Neural progenitor cell (in vitro differentiated cells): ENCODE measurements around the gene RPTOR. TPM values are rescaled to one million over a fixed set of nuclear protein-coding genes. Genes with fewer than 3 reads are reported as not detected.

Source experiments
- DNase-seq: peaks from one replicate; pipeline ENCODE4 v3.0.0-alpha.2; 2016; ENCODE audit warnings: low spot score
- H2AFZ ChIP-seq: fragments of 200-600 bp; sonication (generic); replicated peaks from 2 replicates; pipeline ENCODE4 v1.6.1; 2016; ENCODE audit warnings: antibody characterized with exemption
- H3F3A ChIP-seq: fragments of 200-600 bp; sonication (generic); 2 replicates; pipeline ENCODE4 v1.6.1; 2016; ENCODE audit warnings: antibody characterized with exemption, low read depth
- H3K27ac ChIP-seq: fragments of 200-600 bp; sonication (generic); 2 replicates; pipeline ENCODE4 v1.5.1; 2016; ENCODE audit warnings: mild to moderate bottlenecking
- H3K27me3 ChIP-seq: fragments of 200-600 bp; sonication (generic); 2 replicates; pipeline ENCODE4 v1.6.1; 2016; ENCODE audit warnings: mild to moderate bottlenecking, moderate library complexity
- H3K36me3 ChIP-seq: fragments of 200-600 bp; sonication (generic); 2 replicates; pipeline ENCODE4 v1.5.1; 2016
- H3K4me1 ChIP-seq: fragments of 200-600 bp; sonication (generic); 2 replicates; pipeline ENCODE4 v1.6.1; 2016; ENCODE audit warnings: mixed run types
- H3K4me2 ChIP-seq: fragments of 200-600 bp; sonication (generic); 2 replicates; pipeline ENCODE4 v1.6.1; 2016
- H3K4me3 ChIP-seq: fragments of 200-600 bp; sonication (generic); 2 replicates; pipeline ENCODE4 v1.5.1; 2016
- H3K79me2 ChIP-seq: fragments of 200-600 bp; sonication (generic); 2 replicates; pipeline ENCODE4 v1.6.1; 2016; ENCODE audit warnings: low read depth
- H3K9ac ChIP-seq: fragments of 200-600 bp; sonication (generic); 2 replicates; pipeline ENCODE4 v1.6.1; 2016
- H3K9me3 ChIP-seq: fragments of 200-600 bp; sonication (generic); 2 replicates; pipeline ENCODE4 v1.5.1; 2016; ENCODE audit warnings: low read depth
- H4K20me1 ChIP-seq: fragments of 200-600 bp; sonication (generic); 2 replicates; pipeline ENCODE4 v1.6.1; 2016; ENCODE audit warnings: low read depth
- H3K27ac Mint-ChIP-seq: 3 replicates; pipeline ENCODE4 v1.8.0; 2021; ENCODE audit warnings: mixed read lengths
- H3K27me3 Mint-ChIP-seq: 2 replicates; pipeline ENCODE4 v1.8.0; 2022; ENCODE audit warnings: low read depth, mild to moderate bottlenecking, inconsistent platforms, moderate library complexity, mixed read lengths; ENCODE audit not compliant: insufficient read depth
- H3K36me3 Mint-ChIP-seq: 3 replicates; pipeline ENCODE4 v1.8.0; 2021; ENCODE audit warnings: mixed read lengths
- H3K4me1 Mint-ChIP-seq: 3 replicates; pipeline ENCODE4 v1.8.0; 2021; ENCODE audit warnings: mixed read lengths
- H3K4me3 Mint-ChIP-seq: 3 replicates; pipeline ENCODE4 v1.8.0; 2021; ENCODE audit warnings: mild to moderate bottlenecking, moderate library complexity, mixed read lengths
- H3K9me3 Mint-ChIP-seq: 3 replicates; pipeline ENCODE4 v1.8.0; 2020; ENCODE audit warnings: mixed read lengths
- CTCF ChIP-seq: fragments of 200-600 bp; sonication (generic); IDR thresholded peaks from 2 replicates; pipeline ENCODE4 v1.5.1; 2017; ENCODE audit warnings: antibody characterized with exemption, mild to moderate bottlenecking
- EZH2 ChIP-seq: fragments of 200-600 bp; sonication (generic); IDR thresholded peaks from 2 replicates; pipeline ENCODE4 v1.6.1; 2017; ENCODE audit warnings: antibody characterized with exemption, mild to moderate bottlenecking, moderate library complexity
- EZH2phosphoT487 ChIP-seq: fragments of 200-600 bp; sonication (generic); IDR thresholded peaks from 2 replicates; pipeline ENCODE4 v1.6.1; 2017; ENCODE audit warnings: antibody characterized with exemption
- total RNA-seq: library from RNA; depleted of rRNA; stranded (reverse); fragments of >200 nt; gene quantifications from 2 replicates; pipeline ENCODE4 v1.2.3, GENCODE V29; 2015; ENCODE audit warnings: low replicate concordance

Gene RPTOR
- total RNA-seq, 1 donor from 2014 or later = 7.4 TPM

GRCh38 chr17:80749611-80750010 lies 205.0 kb downstream of the RPTOR start:
- Histone ChIP-seq H4K20me1 (no peaks in the 10 kb centered on the region), H3F3A (peaks cover 28% of the 10 kb centered on the region), H3K4me3 (no peak overlapping the region), H3K36me3 (no peaks in the 10 kb centered on the region), H3K4me2 (no peak overlapping the region), H3K4me1 (peaks cover 21% of the 10 kb centered on the region), H2AFZ (no peak overlapping the region), H3K9ac (no peak overlapping the region), H3K27ac (no peak overlapping the region), H3K9me3 (no peaks in the 10 kb centered on the region), H3K79me2 (no peaks in the 10 kb centered on the region), H3K27me3 (no peaks in the 10 kb centered on the region)
- DNase-seq = no peak
- H3K9me3 Mint-ChIP-seq = no peaks in the 10 kb centered on the region
- peaks cover 22% of the 10 kb centered on the region for H3K4me1 Mint-ChIP-seq
- no peak for TF ChIP-seq EZH2phosphoT487
- no peak for TF ChIP-seq CTCF
- no peak for TF ChIP-seq EZH2
- H3K4me3 Mint-ChIP-seq = no peak overlapping the region
- H3K27me3 Mint-ChIP-seq = no peaks in the 10 kb centered on the region
- H3K36me3 Mint-ChIP-seq = peaks cover 12% of the 10 kb centered on the region
- no peak overlapping the region for H3K27ac Mint-ChIP-seq

GRCh38 chr17:80750263-80750662 lies 205.6 kb downstream of the RPTOR start:
- H3K4me2 ChIP-seq = no peak overlapping the region
- no peaks in the 10 kb centered on the region for H3K9me3 ChIP-seq
- no peaks in the 10 kb centered on the region for H3K36me3 ChIP-seq
- no peak overlapping the region for H2AFZ ChIP-seq
- H3K4me3 Mint-ChIP-seq = no peak overlapping the region
- peaks cover 21% of the 10 kb centered on the region for H3K4me1 ChIP-seq
- H3K4me3 ChIP-seq = no peak overlapping the region
- no peak overlapping the region for H3K27ac Mint-ChIP-seq
- H3K4me1 Mint-ChIP-seq = peaks cover 22% of the 10 kb centered on the region
- no peaks in the 10 kb centered on the region for H3K27me3 ChIP-seq
- no peaks in the 10 kb centered on the region for H3K79me2 ChIP-seq
- no peaks in the 10 kb centered on the region for H3K27me3 Mint-ChIP-seq
- no peak overlapping the region for H3K27ac ChIP-seq
- TF ChIP-seq CTCF = no peak
- no peak for TF ChIP-seq EZH2
- no peak for TF ChIP-seq EZH2phosphoT487
- no peaks in the 10 kb centered on the region for H4K20me1 ChIP-seq
- peaks cover 28% of the 10 kb centered on the region for H3F3A ChIP-seq
- no peaks in the 10 kb centered on the region for H3K9me3 Mint-ChIP-seq
- DNase-seq = no peak
- peaks cover 12% of the 10 kb centered on the region for H3K36me3 Mint-ChIP-seq
- H3K9ac ChIP-seq = no peak overlapping the region

- peaks cover 22% of the 10 kb centered on the region for H3K4me1 Mint-ChIP-seq
- no peak overlapping the region for H3K9ac ChIP-seq
- no peaks in the 10 kb centered on the region for H3K27me3 Mint-ChIP-seq
- H3K36me3 ChIP-seq = no peaks in the 10 kb centered on the region
- H3K27ac ChIP-seq = peak overlapping the region; percentile 54
- peak overlapping the region; percentile 63 for H3K4me2 ChIP-seq
- peaks cover 21% of the 10 kb centered on the region for H3K4me1 ChIP-seq
- TF ChIP-seq EZH2 (no peak), CTCF (no peak), EZH2phosphoT487 (no peak)
- no peak overlapping the region for H3K4me3 ChIP-seq
- peak; percentile 54 for DNase-seq
- peaks cover 28% of the 10 kb centered on the region for H3F3A ChIP-seq
- no peak overlapping the region for H3K4me3 Mint-ChIP-seq
- H3K36me3 Mint-ChIP-seq = peaks cover 14% of the 10 kb centered on the region
- H3K27me3 ChIP-seq = no peaks in the 10 kb centered on the region
- no peaks in the 10 kb centered on the region for H3K79me2 ChIP-seq
- no peaks in the 10 kb centered on the region for H3K9me3 ChIP-seq
- H2AFZ ChIP-seq = no peak overlapping the region
- H4K20me1 ChIP-seq = no peaks in the 10 kb centered on the region
- peak overlapping the region; percentile 67 for H3K27ac Mint-ChIP-seq
- no peaks in the 10 kb centered on the region for H3K9me3 Mint-ChIP-seq
These were observed 206.7 kb downstream of the RPTOR start for GRCh38 chr17:80751070-80751945.
